Measurements from ENCODE around the gene FIGNL2. TPM values are rescaled to one million over a fixed set of nuclear protein-coding genes. Genes with fewer than 3 reads are reported as not detected.

The FIGNL2 gene
- total RNA-seq, 1 donor from 2014 or later = 6.7 TPM

GRCh38 chr12:51867371-51867770, 18.9 kb upstream of the FIGNL2 start:
- H3K4me1 Mint-ChIP-seq (ENCODE audit: low read depth, unreplicated experiment) = peaks cover 23% of the 10 kb centered on the region
- Histone ChIP-seq H4K20me1 (ENCODE audit: insufficient read depth, low read length) (no peaks in the 10 kb centered on the region), H2AFZ (ENCODE audit: low read depth, low read length) (no peak overlapping the region), H3K9ac (ENCODE audit: low read length) (no peak overlapping the region), H3K79me2 (ENCODE audit: insufficient read depth, low read length) (no peaks in the 10 kb centered on the region), H3K4me2 (ENCODE audit: low read length) (no peak overlapping the region), H3K4me1 (ENCODE audit: insufficient read depth, low read length) (peaks cover 26% of the 10 kb centered on the region), H3K27ac (ENCODE audit: low read depth, low read length) (no peak overlapping the region), H3K4me3 (ENCODE audit: insufficient read depth, low read depth, low read length) (no peak overlapping the region), H3K27me3 (ENCODE audit: insufficient read depth, low read length) (peaks cover 4% of the 10 kb centered on the region), H3K9me3 (ENCODE audit: insufficient read depth, low read depth, low read length) (no peaks in the 10 kb centered on the region), H3K36me3 (ENCODE audit: insufficient read depth, low read length) (no peaks in the 10 kb centered on the region)
- H3K36me3 Mint-ChIP-seq (ENCODE audit: low read depth, unreplicated experiment) = no peaks in the 10 kb centered on the region
- H3K27me3 Mint-ChIP-seq (ENCODE audit: low read depth, unreplicated experiment) = peaks cover 46% of the 10 kb centered on the region
- no peak for TF ChIP-seq EZH2 (IDR thresholded peaks at IDR 0.05; ENCODE audit: insufficient read depth, low read length)
- no peak for TF ChIP-seq CTCF (IDR thresholded peaks at IDR 0.05; ENCODE audit: insufficient read depth, low read depth, low read length)
- DNase-seq (ENCODE audit: low read depth) = no peak
- no peaks in the 10 kb centered on the region for H3K9me3 Mint-ChIP-seq (ENCODE audit: unreplicated experiment)
- FAIRE-seq = no peak
- H3K4me3 Mint-ChIP-seq (ENCODE audit: unreplicated experiment) = no peak overlapping the region
- no peak overlapping the region for H3K27ac Mint-ChIP-seq (ENCODE audit: unreplicated experiment)

- no peaks in the 10 kb centered on the region for H3K9me3 ChIP-seq (ENCODE audit: insufficient read depth, low read depth, low read length)
- peaks cover 4% of the 10 kb centered on the region for H3K27me3 ChIP-seq (ENCODE audit: insufficient read depth, low read length)
- Mint-ChIP-seq H3K9me3 (ENCODE audit: unreplicated experiment) (no peaks in the 10 kb centered on the region), H3K4me3 (ENCODE audit: unreplicated experiment) (no peak overlapping the region), H3K27me3 (ENCODE audit: low read depth, unreplicated experiment) (peaks cover 48% of the 10 kb centered on the region), H3K27ac (ENCODE audit: unreplicated experiment) (no peak overlapping the region), H3K36me3 (ENCODE audit: low read depth, unreplicated experiment) (no peaks in the 10 kb centered on the region), H3K4me1 (ENCODE audit: low read depth, unreplicated experiment) (peaks cover 23% of the 10 kb centered on the region)
- no peaks in the 10 kb centered on the region for H4K20me1 ChIP-seq (ENCODE audit: insufficient read depth, low read length)
- no peaks in the 10 kb centered on the region for H3K36me3 ChIP-seq (ENCODE audit: insufficient read depth, low read length)
- H3K4me3 ChIP-seq (ENCODE audit: insufficient read depth, low read depth, low read length) = no peak overlapping the region
- no peak overlapping the region for H2AFZ ChIP-seq (ENCODE audit: low read depth, low read length)
- no peak for TF ChIP-seq CTCF (IDR thresholded peaks at IDR 0.05; ENCODE audit: insufficient read depth, low read depth, low read length)
- no peak for TF ChIP-seq EZH2 (IDR thresholded peaks at IDR 0.05; ENCODE audit: insufficient read depth, low read length)
- H3K4me1 ChIP-seq (ENCODE audit: insufficient read depth, low read length) = peaks cover 26% of the 10 kb centered on the region
- no peaks in the 10 kb centered on the region for H3K79me2 ChIP-seq (ENCODE audit: insufficient read depth, low read length)
- H3K9ac ChIP-seq (ENCODE audit: low read length) = no peak overlapping the region
- no peak for FAIRE-seq
- DNase-seq (ENCODE audit: low read depth) = no peak
- no peak overlapping the region for H3K4me2 ChIP-seq (ENCODE audit: low read length)
- H3K27ac ChIP-seq (ENCODE audit: low read depth, low read length) = no peak overlapping the region
These were observed 18.2 kb upstream of the FIGNL2 start for GRCh38 chr12:51866762-51867161.

- H3K27ac ChIP-seq (ENCODE audit: low read depth, low read length) = no peak overlapping the region
- Mint-ChIP-seq H3K27ac (ENCODE audit: unreplicated experiment) (no peak overlapping the region), H3K36me3 (ENCODE audit: low read depth, unreplicated experiment) (no peaks in the 10 kb centered on the region), H3K4me3 (ENCODE audit: unreplicated experiment) (no peak overlapping the region), H3K27me3 (ENCODE audit: low read depth, unreplicated experiment) (peaks cover 52% of the 10 kb centered on the region), H3K4me1 (ENCODE audit: low read depth, unreplicated experiment) (peaks cover 23% of the 10 kb centered on the region), H3K9me3 (ENCODE audit: unreplicated experiment) (no peaks in the 10 kb centered on the region)
- no peak overlapping the region for H3K9ac ChIP-seq (ENCODE audit: low read length)
- H3K4me3 ChIP-seq (ENCODE audit: insufficient read depth, low read depth, low read length) = no peak overlapping the region
- no peaks in the 10 kb centered on the region for H3K9me3 ChIP-seq (ENCODE audit: insufficient read depth, low read depth, low read length)
- no peaks in the 10 kb centered on the region for H4K20me1 ChIP-seq (ENCODE audit: insufficient read depth, low read length)
- no peak overlapping the region for H3K4me2 ChIP-seq (ENCODE audit: low read length)
- peaks cover 7% of the 10 kb centered on the region for H3K27me3 ChIP-seq (ENCODE audit: insufficient read depth, low read length)
- no peaks in the 10 kb centered on the region for H3K79me2 ChIP-seq (ENCODE audit: insufficient read depth, low read length)
- TF ChIP-seq EZH2 (IDR thresholded peaks at IDR 0.05; ENCODE audit: insufficient read depth, low read length) = no peak
- no peak for TF ChIP-seq CTCF (IDR thresholded peaks at IDR 0.05; ENCODE audit: insufficient read depth, low read depth, low read length)
- no peak for FAIRE-seq
- no peak for DNase-seq (ENCODE audit: low read depth)
- H2AFZ ChIP-seq (ENCODE audit: low read depth, low read length) = no peak overlapping the region
- H3K4me1 ChIP-seq (ENCODE audit: insufficient read depth, low read length) = peaks cover 26% of the 10 kb centered on the region
- H3K36me3 ChIP-seq (ENCODE audit: insufficient read depth, low read length) = no peaks in the 10 kb centered on the region
These were observed 17.8 kb upstream of the FIGNL2 start for GRCh38 chr12:51866324-51866723.
